ENCODE data around the gene NAV2. TPM values are rescaled to one million over a fixed set of nuclear protein-coding genes. Genes with fewer than 3 reads are reported as not detected.

NAV2 gene
- total and polyA plus RNA-seq, 12 donors = 6.9 to 34.7 (median 20.2) TPM

GRCh38 chr11:19844012-19844411 lies 131.4 kb downstream of the NAV2 start:
- H3K4me3 ChIP-seq = no peak overlapping the region
- no peak for ATAC-seq
- no peaks in the 10 kb centered on the region for H3K27me3 ChIP-seq
- TF ChIP-seq CTCF (IDR thresholded peaks at IDR 0.05) = no peak
- H3K9me3 ChIP-seq = no peaks in the 10 kb centered on the region
- H3K36me3 ChIP-seq = no peaks in the 10 kb centered on the region
- DNase-seq = no peak
- peaks cover 0 to 72% (median 44%) of the 10 kb centered on the region in 9 donors for H3K4me1 ChIP-seq
- H3K27ac ChIP-seq = no peak overlapping the region
- intact Hi-C loops (cut with DNase I) = no loop called here

GRCh38 chr11:19844806-19845205 lies 132.2 kb downstream of the NAV2 start:
- no peaks in the 10 kb centered on the region for H3K36me3 ChIP-seq
- ATAC-seq = no peak
- H3K27me3 ChIP-seq = no peaks in the 10 kb centered on the region
- no peak overlapping the region for H3K27ac ChIP-seq
- WGBS, 2 donors = 88 to 90% methylated on average over 2 of the region's 2 CpGs
- TF ChIP-seq CTCF (IDR thresholded peaks at IDR 0.05) = no peak
- no peaks in the 10 kb centered on the region for H3K9me3 ChIP-seq
- no peak overlapping the region for H3K4me3 ChIP-seq
- intact Hi-C loops (cut with DNase I) = no loop called here
- no peak for DNase-seq
- peaks cover 0 to 78% (median 52%) of the 10 kb centered on the region in 9 donors for H3K4me1 ChIP-seq

GRCh38 chr11:19845626-19846025 lies 133.0 kb downstream of the NAV2 start:
- H3K27me3 ChIP-seq = no peaks in the 10 kb centered on the region
- intact Hi-C loops (cut with DNase I) = no loop called here
- peak in 1 of 8 donors; percentile 15 for ATAC-seq
- no peaks in the 10 kb centered on the region for H3K9me3 ChIP-seq
- no peaks in the 10 kb centered on the region for H3K36me3 ChIP-seq
- no peak for DNase-seq
- H3K27ac ChIP-seq = peak overlapping the region in 1 of 10 donors; percentile 5
- peaks cover 0 to 82% (median 56%) of the 10 kb centered on the region in 9 donors for H3K4me1 ChIP-seq
- no peak overlapping the region for H3K4me3 ChIP-seq
- no peak for TF ChIP-seq CTCF (IDR thresholded peaks at IDR 0.05)

- peak overlapping the region in 7 of 10 donors; percentile 3 to 60 (median 51) for H3K27ac ChIP-seq
- peak; percentile 63 to 95 (median 84) for ATAC-seq
- DNase-seq = peak; percentile 31 to 58
- no peak overlapping the region for H3K4me3 ChIP-seq
- no peaks in the 10 kb centered on the region for H3K36me3 ChIP-seq
- 49 to 70% methylated on average over 6 of the region's 6 CpGs for WGBS, 2 donors
- peaks cover 0 to 90% (median 54%) of the 10 kb centered on the region in 9 donors for H3K4me1 ChIP-seq
- intact Hi-C loops (cut with DNase I) = no loop called here
- peaks cover 0 to 5% (median 0%) of the 10 kb centered on the region in 11 donors for H3K9me3 ChIP-seq
- H3K27me3 ChIP-seq = no peaks in the 10 kb centered on the region
- TF ChIP-seq CTCF (IDR thresholded peaks at IDR 0.05) = no peak
Measured at GRCh38 chr11:19846654-19847305, 134.1 kb downstream of the NAV2 start.

Measured in heart right ventricle (tissue), 16 donors.